GM21576 (cell line): ENCODE measurements around the gene ABCB8.
A peak's percentile ranks its signal among the peaks of the same experiment; 100 is the strongest.

Experiments used
- ATAC-seq: cut with Tn5 transposase; IDR thresholded peaks from one replicate; pipeline ENCODE4 v1.9.1; 2021; ENCODE audit warnings: mild to moderate bottlenecking, moderate library complexity; ENCODE audit not compliant: unreplicated experiment

Gene ABCB8

GRCh38 chr7:151083071-151083823 lies 55.0 kb downstream of the ABCB8 start, which contains the start of gene TMUB1:
Gene TMUB1 (minus strand): TSS chr7:151083493. CDS start chr7:151082563, 930 bp downstream.
- ATAC-seq: peak; percentile 40

GRCh38 chr7:151083824-151084160 lies 55.5 kb downstream of the ABCB8 start:
- no peak for ATAC-seq

- no peak for ATAC-seq
Observed at GRCh38 chr7:151085329-151085690, 57.1 kb downstream of the ABCB8 start.

- peak; percentile 38 for ATAC-seq
Observed at GRCh38 chr7:151085691-151086620, 57.7 kb downstream of the ABCB8 start, which contains the start of gene AGAP3. Gene AGAP3 (plus strand): TSS chr7:151086475. CDS start chr7:151086742, 267 bp downstream.

- no peak for ATAC-seq
Observed at GRCh38 chr7:151086802-151087244, 58.6 kb downstream of the ABCB8 start.

GRCh38 chr7:151087245-151088018 lies 59.2 kb downstream of the ABCB8 start:
- peak; percentile 25 for ATAC-seq

- ATAC-seq: no peak
Observed at GRCh38 chr7:151088019-151088855, 60.0 kb downstream of the ABCB8 start.

- no peak for ATAC-seq
Observed at GRCh38 chr7:151088856-151089699, 60.8 kb downstream of the ABCB8 start.

- ATAC-seq: no peak
Observed at GRCh38 chr7:151089893-151090730, 61.9 kb downstream of the ABCB8 start.

- no peak for ATAC-seq
Observed at GRCh38 chr7:151091003-151091402, 62.8 kb downstream of the ABCB8 start.

GRCh38 chr7:151091431-151091830 lies 63.2 kb downstream of the ABCB8 start:
- no peak for ATAC-seq

GRCh38 chr7:151091988-151092387 lies 63.7 kb downstream of the ABCB8 start:
- ATAC-seq: no peak

- no peak for ATAC-seq
Observed at GRCh38 chr7:151093748-151094147, 65.5 kb downstream of the ABCB8 start.

GRCh38 chr7:151094675-151095074 lies 66.4 kb downstream of the ABCB8 start:
- no peak for ATAC-seq

- ATAC-seq: no peak
Observed at GRCh38 chr7:151095123-151095797, 67.0 kb downstream of the ABCB8 start.

- ATAC-seq: no peak
Observed at GRCh38 chr7:151095828-151096475, 67.7 kb downstream of the ABCB8 start.
